NB4 (cell line): ENCODE results near the gene BORCS6.

Experiments used
- DNase-seq: peaks from one replicate; pipeline ENCODE4 v3.0.0; 2010; ENCODE audit warnings: low read depth
- H3K4me3 ChIP-seq: one replicate; pipeline ENCODE4 v1.5.1; 2011; ENCODE audit warnings: mild to moderate bottlenecking, low read depth, low read length, moderate library complexity
- MAX ChIP-seq: IDR thresholded peaks from 2 replicates; pipeline ENCODE4 v1.6.1; 2011; ENCODE audit warnings: low read depth, low read length
- MYC ChIP-seq: IDR thresholded peaks from 2 replicates; pipeline ENCODE4 v1.6.1; 2011; ENCODE audit warnings: low read depth, low read length
- POLR2A ChIP-seq: IDR thresholded peaks from 2 replicates; pipeline ENCODE4 v1.6.1; 2011; ENCODE audit warnings: mild to moderate bottlenecking; ENCODE audit not compliant: insufficient read length; ENCODE audit errors: extremely low read depth
- TF ChIP-seq, protein P1 (sequence below): IDR thresholded peaks from one replicate; pipeline ENCODE4 v1.5.1; 2012; ENCODE audit warnings: low read depth, low read length

The BORCS6 gene

GRCh38 chr17:8188263-8188839, 1.6 kb downstream of the BORCS6 start:
- H3K4me3 ChIP-seq: peak overlapping the region; percentile 54
- TF ChIP-seq MYC (no peak), POLR2A (no peak), MAX (no peak)
- TF ChIP-seq, protein P1, sequence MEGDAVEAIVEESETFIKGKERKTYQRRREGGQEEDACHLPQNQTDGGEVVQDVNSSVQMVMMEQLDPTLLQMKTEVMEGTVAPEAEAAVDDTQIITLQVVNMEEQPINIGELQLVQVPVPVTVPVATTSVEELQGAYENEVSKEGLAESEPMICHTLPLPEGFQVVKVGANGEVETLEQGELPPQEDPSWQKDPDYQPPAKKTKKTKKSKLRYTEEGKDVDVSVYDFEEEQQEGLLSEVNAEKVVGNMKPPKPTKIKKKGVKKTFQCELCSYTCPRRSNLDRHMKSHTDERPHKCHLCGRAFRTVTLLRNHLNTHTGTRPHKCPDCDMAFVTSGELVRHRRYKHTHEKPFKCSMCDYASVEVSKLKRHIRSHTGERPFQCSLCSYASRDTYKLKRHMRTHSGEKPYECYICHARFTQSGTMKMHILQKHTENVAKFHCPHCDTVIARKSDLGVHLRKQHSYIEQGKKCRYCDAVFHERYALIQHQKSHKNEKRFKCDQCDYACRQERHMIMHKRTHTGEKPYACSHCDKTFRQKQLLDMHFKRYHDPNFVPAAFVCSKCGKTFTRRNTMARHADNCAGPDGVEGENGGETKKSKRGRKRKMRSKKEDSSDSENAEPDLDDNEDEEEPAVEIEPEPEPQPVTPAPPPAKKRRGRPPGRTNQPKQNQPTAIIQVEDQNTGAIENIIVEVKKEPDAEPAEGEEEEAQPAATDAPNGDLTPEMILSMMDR: no peak
- DNase-seq: no peak

GRCh38 chr17:8187517-8188262, 2.3 kb downstream of the BORCS6 start:
- TF ChIP-seq POLR2A (no peak), MAX (peak; percentile 77), MYC (no peak; the same call in 1 of the 2 replicates)
- TF ChIP-seq, protein P1: no peak
- H3K4me3 ChIP-seq: peak overlapping the region; percentile 57
- peak; percentile 97 for DNase-seq

GRCh38 chr17:8186787-8187516, 3.0 kb downstream of the BORCS6 start:
- TF ChIP-seq MAX: no peak
- TF ChIP-seq MYC: no peak; the same call in 1 of the 2 replicates
- TF ChIP-seq, protein P1: no peak
- no peak for TF ChIP-seq POLR2A
- peak overlapping the region; percentile 73 for H3K4me3 ChIP-seq
- DNase-seq: peak; percentile 88

GRCh38 chr17:8186446-8186786, 3.6 kb downstream of the BORCS6 start:
- peak overlapping the region; percentile 73 for H3K4me3 ChIP-seq
- no peak for DNase-seq
- no peak for TF ChIP-seq POLR2A
- TF ChIP-seq, protein P1: no peak
- no peak for TF ChIP-seq MYC
- no peak for TF ChIP-seq MAX

DNA sequence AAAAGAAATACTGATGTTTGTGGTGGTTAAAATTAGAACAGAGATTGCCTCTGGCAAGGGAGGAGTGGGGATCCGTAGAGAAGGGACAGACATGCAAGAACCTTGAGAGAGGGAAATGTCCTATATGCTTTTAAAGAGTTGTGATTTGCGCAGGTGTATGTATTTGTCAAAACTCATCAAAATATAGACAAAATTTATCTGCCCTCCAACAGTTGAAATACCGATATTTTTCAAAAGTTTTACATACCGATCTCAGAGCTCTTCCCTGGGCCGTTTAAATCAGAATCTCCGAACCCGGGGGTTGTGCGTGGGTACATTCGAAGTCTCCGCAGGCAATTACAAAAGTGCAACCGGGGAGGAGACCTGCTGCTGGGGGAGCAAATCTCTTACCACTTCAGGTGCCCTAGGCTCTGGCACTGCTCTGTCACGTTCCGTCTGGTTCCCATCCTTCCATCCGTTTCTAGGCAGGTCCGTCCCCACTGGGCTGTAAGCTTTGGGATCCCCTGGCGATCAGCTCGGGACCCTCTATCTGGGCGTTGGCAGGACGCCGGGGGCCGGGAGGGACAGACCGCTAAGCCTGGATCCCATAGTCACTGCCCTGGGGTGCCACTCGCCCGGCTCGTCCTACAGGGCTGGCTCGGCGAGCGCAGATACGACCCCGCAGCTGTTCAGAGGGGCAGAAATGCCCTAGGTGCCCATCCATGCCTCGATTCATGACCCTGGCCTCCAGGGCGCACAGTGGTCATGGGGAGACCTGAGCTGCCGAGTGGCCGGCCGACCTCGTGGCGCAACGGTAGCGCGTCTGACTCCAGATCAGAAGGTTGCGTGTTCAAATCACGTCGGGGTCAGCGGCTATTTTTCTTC, 4.2 kb downstream of the BORCS6 start:
- peak overlapping the region; percentile 73 for H3K4me3 ChIP-seq
- TF ChIP-seq, protein P1: no peak
- TF ChIP-seq MYC (peak; percentile 38), POLR2A (no peak), MAX (peak; percentile 57)
- peak; percentile 74 for DNase-seq
